Measurements from ENCODE around the gene GBE1. TPM values are rescaled to one million over a fixed set of nuclear protein-coding genes. Genes with fewer than 3 reads are reported as not detected.

The GBE1 gene
- total and polyA plus RNA-seq, 2 donors: 32.6 to 35.5 TPM

- DNase-seq (ENCODE audit: extremely low spot score): no peak
- H3K36me3 ChIP-seq (ENCODE audit: insufficient read depth): no peaks in the 10 kb centered on the region
- no peak overlapping the region for H3K27ac ChIP-seq (ENCODE audit: low read depth)
Observed at GRCh38 chr3:81707996-81708395, 53.4 kb downstream of the GBE1 start.

GRCh38 chr3:81702126-81702525 is 59.3 kb downstream of the GBE1 start:
- no peaks in the 10 kb centered on the region for H3K4me1 ChIP-seq (ENCODE audit: insufficient read depth)
- H3K27ac ChIP-seq (ENCODE audit: low read depth): no peak overlapping the region
- no peak for DNase-seq (ENCODE audit: extremely low spot score)
- H3K36me3 ChIP-seq (ENCODE audit: insufficient read depth): no peaks in the 10 kb centered on the region
- H3K4me3 ChIP-seq (ENCODE audit: low read depth, low read length): no peak overlapping the region
- WGBS: 63% methylated on average over 2 of the region's 2 CpGs

More at GRCh38 chr3:81707996-81708395, 53.4 kb downstream of the GBE1 start:
- H3K4me1 ChIP-seq (ENCODE audit: insufficient read depth): no peaks in the 10 kb centered on the region
- H3K4me3 ChIP-seq (ENCODE audit: low read depth, low read length): no peak overlapping the region

GRCh38 chr3:81699536-81700320 is 61.7 kb downstream of the GBE1 start:
- 85% methylated on average over 8 of the region's 8 CpGs for WGBS
- no peaks in the 10 kb centered on the region for H3K4me1 ChIP-seq (ENCODE audit: insufficient read depth)
- no peak overlapping the region for H3K4me3 ChIP-seq (ENCODE audit: low read depth, low read length)
- H3K27ac ChIP-seq (ENCODE audit: low read depth): no peak overlapping the region
- no peak for DNase-seq (ENCODE audit: extremely low spot score)
- no peaks in the 10 kb centered on the region for H3K36me3 ChIP-seq (ENCODE audit: insufficient read depth)

GRCh38 chr3:81696090-81696489 is 65.4 kb downstream of the GBE1 start:
- WGBS: 85% methylated on average over 3 of the region's 3 CpGs
- H3K36me3 ChIP-seq (ENCODE audit: insufficient read depth): no peaks in the 10 kb centered on the region
- no peak for DNase-seq (ENCODE audit: extremely low spot score)
- no peak overlapping the region for H3K4me3 ChIP-seq (ENCODE audit: low read depth, low read length)
- no peak overlapping the region for H3K27ac ChIP-seq (ENCODE audit: low read depth)
- no peaks in the 10 kb centered on the region for H3K4me1 ChIP-seq (ENCODE audit: insufficient read depth)

GRCh38 chr3:81695302-81695701 is 66.1 kb downstream of the GBE1 start:
- H3K4me3 ChIP-seq (ENCODE audit: low read depth, low read length): no peak overlapping the region
- H3K27ac ChIP-seq (ENCODE audit: low read depth): no peak overlapping the region
- no peaks in the 10 kb centered on the region for H3K4me1 ChIP-seq (ENCODE audit: insufficient read depth)
- 95% methylated on average over 2 of the region's 2 CpGs for WGBS
- no peaks in the 10 kb centered on the region for H3K36me3 ChIP-seq (ENCODE audit: insufficient read depth)
- no peak for DNase-seq (ENCODE audit: extremely low spot score)

- 91% methylated on average over 5 of the region's 5 CpGs for WGBS
- no peak for DNase-seq (ENCODE audit: extremely low spot score)
- Histone ChIP-seq H3K4me3 (ENCODE audit: low read depth, low read length) (no peak overlapping the region), H3K36me3 (ENCODE audit: insufficient read depth) (no peaks in the 10 kb centered on the region), H3K27ac (ENCODE audit: low read depth) (no peak overlapping the region), H3K4me1 (ENCODE audit: insufficient read depth) (no peaks in the 10 kb centered on the region)
Observed at GRCh38 chr3:81694662-81695061, 66.8 kb downstream of the GBE1 start.

GRCh38 chr3:81692766-81693165 is 68.7 kb downstream of the GBE1 start:
- Histone ChIP-seq H3K27ac (ENCODE audit: low read depth) (no peak overlapping the region), H3K36me3 (ENCODE audit: insufficient read depth) (no peaks in the 10 kb centered on the region), H3K4me3 (ENCODE audit: low read depth, low read length) (no peak overlapping the region), H3K4me1 (ENCODE audit: insufficient read depth) (no peaks in the 10 kb centered on the region)
- no peak for DNase-seq (ENCODE audit: extremely low spot score)
- WGBS: 90% methylated on average over 1 of the region's 1 CpG

GRCh38 chr3:81689617-81690016 is 71.8 kb downstream of the GBE1 start:
- Histone ChIP-seq H3K36me3 (ENCODE audit: insufficient read depth) (no peaks in the 10 kb centered on the region), H3K4me1 (ENCODE audit: insufficient read depth) (no peaks in the 10 kb centered on the region), H3K4me3 (ENCODE audit: low read depth, low read length) (no peak overlapping the region), H3K27ac (ENCODE audit: low read depth) (no peak overlapping the region)
- 91% methylated on average over 7 of the region's 7 CpGs for WGBS
- DNase-seq (ENCODE audit: extremely low spot score): no peak

- H3K27ac ChIP-seq (ENCODE audit: low read depth): no peak overlapping the region
- no peak overlapping the region for H3K4me3 ChIP-seq (ENCODE audit: low read depth, low read length)
- WGBS: 74% methylated on average over 4 of the region's 4 CpGs
- H3K4me1 ChIP-seq (ENCODE audit: insufficient read depth): no peaks in the 10 kb centered on the region
- no peaks in the 10 kb centered on the region for H3K36me3 ChIP-seq (ENCODE audit: insufficient read depth)
- no peak for DNase-seq (ENCODE audit: extremely low spot score)
Observed at GRCh38 chr3:81684751-81685395, 76.6 kb downstream of the GBE1 start.

GRCh38 chr3:81676706-81677456 is 84.6 kb downstream of the GBE1 start:
- no peaks in the 10 kb centered on the region for H3K36me3 ChIP-seq (ENCODE audit: insufficient read depth)
- no peak overlapping the region for H3K27ac ChIP-seq (ENCODE audit: low read depth)
- DNase-seq (ENCODE audit: extremely low spot score): no peak
- H3K4me3 ChIP-seq (ENCODE audit: low read depth, low read length): no peak overlapping the region
- WGBS: 83% methylated on average over 5 of the region's 5 CpGs
- no peaks in the 10 kb centered on the region for H3K4me1 ChIP-seq (ENCODE audit: insufficient read depth)

- DNase-seq (ENCODE audit: extremely low spot score): no peak
- Histone ChIP-seq H3K27ac (ENCODE audit: low read depth) (no peak overlapping the region), H3K4me3 (ENCODE audit: low read depth, low read length) (no peak overlapping the region), H3K4me1 (ENCODE audit: insufficient read depth) (no peaks in the 10 kb centered on the region), H3K36me3 (ENCODE audit: insufficient read depth) (no peaks in the 10 kb centered on the region)
Observed at GRCh38 chr3:81674690-81675089, 86.8 kb downstream of the GBE1 start.

GRCh38 chr3:81668283-81668682 is 93.2 kb downstream of the GBE1 start:
- Histone ChIP-seq H3K4me1 (ENCODE audit: insufficient read depth) (no peaks in the 10 kb centered on the region), H3K4me3 (ENCODE audit: low read depth, low read length) (no peak overlapping the region), H3K36me3 (ENCODE audit: insufficient read depth) (no peaks in the 10 kb centered on the region), H3K27ac (ENCODE audit: low read depth) (no peak overlapping the region)
- 86% methylated on average over 3 of the region's 3 CpGs for WGBS
- DNase-seq (ENCODE audit: extremely low spot score): no peak

- Histone ChIP-seq H3K4me3 (ENCODE audit: low read depth, low read length) (no peak overlapping the region), H3K36me3 (ENCODE audit: insufficient read depth) (no peaks in the 10 kb centered on the region), H3K27ac (ENCODE audit: low read depth) (no peak overlapping the region), H3K4me1 (ENCODE audit: insufficient read depth) (no peaks in the 10 kb centered on the region)
- DNase-seq (ENCODE audit: extremely low spot score): no peak
Observed at GRCh38 chr3:81666502-81667121, 94.8 kb downstream of the GBE1 start.

All from urinary bladder (tissue), 4 donors.